Retinal pigment epithelial cell (primary cell): ENCODE data around the gene FRMD4A.

Source experiments
- DNase-seq: peaks from one replicate; pipeline ENCODE4 v3.0.0-alpha.2; 2010; ENCODE audit warnings: low read depth
- H3K4me3 ChIP-seq: 2 replicates; pipeline ENCODE4 v1.5.1; 2011; ENCODE audit warnings: mild to moderate bottlenecking, low read length, control low read depth, moderate library complexity
- TF ChIP-seq, protein P1 (sequence below): conservative IDR thresholded peaks from 2 replicates; pipeline ENCODE4 v1.5.1; 2011; ENCODE audit warnings: low read depth, low read length, control low read depth, inconsistent platforms

Gene FRMD4A

GRCh38 chr10:13685885-13686284 is 644.8 kb downstream of the FRMD4A start:
- no peak overlapping the region for H3K4me3 ChIP-seq
- DNase-seq: no peak
- TF ChIP-seq, protein P1, sequence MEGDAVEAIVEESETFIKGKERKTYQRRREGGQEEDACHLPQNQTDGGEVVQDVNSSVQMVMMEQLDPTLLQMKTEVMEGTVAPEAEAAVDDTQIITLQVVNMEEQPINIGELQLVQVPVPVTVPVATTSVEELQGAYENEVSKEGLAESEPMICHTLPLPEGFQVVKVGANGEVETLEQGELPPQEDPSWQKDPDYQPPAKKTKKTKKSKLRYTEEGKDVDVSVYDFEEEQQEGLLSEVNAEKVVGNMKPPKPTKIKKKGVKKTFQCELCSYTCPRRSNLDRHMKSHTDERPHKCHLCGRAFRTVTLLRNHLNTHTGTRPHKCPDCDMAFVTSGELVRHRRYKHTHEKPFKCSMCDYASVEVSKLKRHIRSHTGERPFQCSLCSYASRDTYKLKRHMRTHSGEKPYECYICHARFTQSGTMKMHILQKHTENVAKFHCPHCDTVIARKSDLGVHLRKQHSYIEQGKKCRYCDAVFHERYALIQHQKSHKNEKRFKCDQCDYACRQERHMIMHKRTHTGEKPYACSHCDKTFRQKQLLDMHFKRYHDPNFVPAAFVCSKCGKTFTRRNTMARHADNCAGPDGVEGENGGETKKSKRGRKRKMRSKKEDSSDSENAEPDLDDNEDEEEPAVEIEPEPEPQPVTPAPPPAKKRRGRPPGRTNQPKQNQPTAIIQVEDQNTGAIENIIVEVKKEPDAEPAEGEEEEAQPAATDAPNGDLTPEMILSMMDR: no peak

DNA sequence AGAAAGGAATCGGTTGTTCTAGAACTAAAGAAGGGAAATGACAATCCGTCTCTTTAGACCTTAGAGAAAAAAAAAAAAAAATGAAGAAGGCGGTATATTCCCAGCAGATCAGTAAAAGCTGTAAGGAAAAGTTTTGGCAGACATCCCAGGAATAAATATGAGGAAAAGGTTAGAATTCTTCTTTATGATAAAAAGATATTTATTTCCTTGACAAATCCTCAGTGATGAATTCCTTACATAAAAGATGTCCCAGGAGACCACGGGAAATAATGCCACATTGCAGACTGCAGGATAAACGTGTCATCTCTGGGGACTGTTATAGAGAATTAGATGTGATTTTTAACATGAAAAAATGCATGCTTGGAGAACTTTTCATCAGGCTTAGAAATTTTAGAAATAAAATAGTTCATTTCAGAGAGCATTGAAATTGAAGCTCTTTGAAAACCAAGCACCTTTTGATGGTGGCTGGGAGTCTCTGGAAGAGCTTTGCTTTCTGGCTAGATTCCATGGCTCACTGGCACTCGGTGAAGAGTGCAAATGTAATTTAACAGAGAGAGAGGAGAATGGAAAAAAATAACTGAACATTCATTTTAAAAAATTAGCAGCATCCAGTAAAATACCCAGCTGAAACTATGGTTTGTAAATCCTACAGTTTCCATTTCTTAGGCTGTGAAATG is 645.8 kb downstream of the FRMD4A start:
- TF ChIP-seq, protein P1: no peak
- no peak overlapping the region for H3K4me3 ChIP-seq
- DNase-seq: no peak

DNA sequence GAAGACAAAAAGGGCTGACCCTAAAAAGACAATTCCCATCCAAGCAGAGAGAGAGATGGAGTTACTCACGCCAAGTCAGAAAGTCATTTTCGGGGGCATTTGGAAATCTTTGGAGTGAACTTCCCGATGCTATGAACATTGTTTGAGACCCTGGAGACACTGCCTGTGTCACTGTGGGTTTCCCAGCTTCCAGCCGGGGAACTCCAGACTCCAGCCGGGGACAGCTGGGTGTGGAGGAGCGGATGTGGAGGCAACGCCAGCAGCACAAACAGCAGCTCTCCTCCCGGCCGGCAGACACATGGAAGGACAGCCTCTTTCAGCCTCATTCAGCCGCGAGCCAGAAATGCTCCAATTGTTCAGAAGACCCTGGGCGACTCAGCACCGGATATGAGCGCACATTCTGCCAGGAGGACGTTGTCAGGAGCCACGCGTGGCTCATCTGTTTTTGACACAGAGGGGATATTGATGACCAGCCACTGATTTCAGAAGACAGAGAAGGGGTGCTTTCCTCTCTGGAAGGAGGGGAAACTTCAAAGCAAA is 646.4 kb downstream of the FRMD4A start:
- no peak overlapping the region for H3K4me3 ChIP-seq
- no peak for DNase-seq
- TF ChIP-seq, protein P1: no peak

- no peak for DNase-seq
- TF ChIP-seq, protein P1: no peak
- H3K4me3 ChIP-seq: no peak overlapping the region
These were observed 647.7 kb downstream of the FRMD4A start for GRCh38 chr10:13683017-13683416.

DNA sequence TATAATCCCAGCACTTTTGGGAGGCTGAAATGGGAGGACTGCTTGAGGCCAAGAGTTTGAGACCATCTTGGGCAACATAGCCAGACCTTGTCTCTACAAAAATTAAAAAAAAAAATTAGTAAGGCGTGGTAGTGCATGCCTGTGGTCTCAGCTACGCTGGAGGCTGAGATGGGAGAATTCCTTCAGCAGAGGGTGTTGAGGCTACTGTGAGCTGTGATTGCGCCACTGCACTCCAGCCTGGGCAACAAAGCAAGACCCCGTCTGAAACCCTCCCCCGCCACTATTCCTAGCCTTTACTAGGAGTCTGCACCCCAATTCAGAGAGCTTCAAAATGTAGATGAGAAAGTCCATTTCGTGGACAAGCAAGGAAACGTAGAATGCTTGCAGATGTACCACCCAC is 648.8 kb downstream of the FRMD4A start:
- TF ChIP-seq, protein P1: no peak
- DNase-seq: no peak

GRCh38 chr10:13681528-13681927 is 649.2 kb downstream of the FRMD4A start:
- no peak overlapping the region for H3K4me3 ChIP-seq
- no peak for DNase-seq
- TF ChIP-seq, protein P1: no peak

More for the DNA sequence above, 648.8 kb downstream of the FRMD4A start:
- H3K4me3 ChIP-seq: no peak overlapping the region

GRCh38 chr10:13681095-13681494 is 649.6 kb downstream of the FRMD4A start:
- TF ChIP-seq, protein P1: no peak

More at GRCh38 chr10:13681095-13681494, 649.6 kb downstream of the FRMD4A start:
- no peak for DNase-seq
- H3K4me3 ChIP-seq: no peak overlapping the region
